GM21528 (cell line): Measurements from ENCODE around the gene AKR1B15.

Source experiments
- ATAC-seq: cut with Tn5 transposase; IDR thresholded peaks from one replicate; pipeline ENCODE4 v1.9.1; 2021; ENCODE audit warnings: mild to moderate bottlenecking, moderate library complexity; ENCODE audit not compliant: unreplicated experiment, low FRiP score

AKR1B15 gene

GRCh38 chr7:134611611-134612151, 62.8 kb downstream of the AKR1B15 start:
- ATAC-seq = no peak

- no peak for ATAC-seq
Observed at GRCh38 chr7:134612197-134612596, 63.3 kb downstream of the AKR1B15 start.

GRCh38 chr7:134613623-134614347, 64.9 kb downstream of the AKR1B15 start:
- ATAC-seq = no peak

GRCh38 chr7:134616611-134617010, 67.7 kb downstream of the AKR1B15 start:
- ATAC-seq = no peak

- no peak for ATAC-seq
Observed at GRCh38 chr7:134618756-134619530, 70.0 kb downstream of the AKR1B15 start.

- no peak for ATAC-seq
Observed at GRCh38 chr7:134619627-134620331, 70.9 kb downstream of the AKR1B15 start.

GRCh38 chr7:134622303-134622995, 73.5 kb downstream of the AKR1B15 start:
- ATAC-seq = no peak

- ATAC-seq = no peak
Observed at GRCh38 chr7:134623193-134623592, 74.3 kb downstream of the AKR1B15 start.

- ATAC-seq = no peak
Observed at GRCh38 chr7:134625550-134625949, 76.6 kb downstream of the AKR1B15 start.

GRCh38 chr7:134627109-134627774, 78.3 kb downstream of the AKR1B15 start:
- ATAC-seq = no peak

- ATAC-seq = no peak
Observed at GRCh38 chr7:134627775-134628153, 78.9 kb downstream of the AKR1B15 start.

GRCh38 chr7:134629445-134629844, 80.5 kb downstream of the AKR1B15 start:
- no peak for ATAC-seq
